PFSK-1 (cell line): ENCODE data around the gene LHPP.

ENCODE experiments used
- FOXP2 ChIP-seq: optimal IDR thresholded peaks from 2 replicates; pipeline ENCODE3; 2011; ENCODE audit warnings: borderline replicate concordance, control low read depth, inconsistent platforms; ENCODE audit not compliant: insufficient read depth; ENCODE audit errors: extremely low read length, extremely low read depth
- POLR2AphosphoS5 ChIP-seq: IDR thresholded peaks from 2 replicates; pipeline ENCODE4 v1.6.1; 2012; ENCODE audit warnings: low read depth, mild to moderate bottlenecking, control low read depth, low read length, moderate library complexity
- REST ChIP-seq, 2 experiments: IDR thresholded peaks; 2 replicates each; pipeline versions ENCODE4 v1.6.1 to v1.8.0; 2011 to 2012; ENCODE audit warnings: low read depth in 2 of 2, low read length in 2 of 2, control low read depth in 1 of 2, inconsistent platforms in 1 of 2, mild to moderate bottlenecking in 1 of 2, moderate library complexity in 1 of 2; ENCODE audit not compliant: insufficient read depth in 1 of 2
- SIN3A ChIP-seq: IDR thresholded peaks from 2 replicates; pipeline ENCODE4 v1.6.1; 2012; ENCODE audit warnings: mild to moderate bottlenecking, low read length, moderate library complexity, borderline replicate concordance; ENCODE audit not compliant: insufficient read depth
- TAF1 ChIP-seq: IDR thresholded peaks from 2 replicates; pipeline ENCODE4 v1.6.1; 2012; ENCODE audit warnings: low read length, control low read depth, borderline replicate concordance; ENCODE audit not compliant: insufficient read depth

Gene LHPP

GRCh38 chr10:124516746-124517397 is 55.2 kb downstream of the LHPP start:
- TF ChIP-seq FOXP2 (no peak), REST (IDR thresholded peaks at IDR 0.05; ENCODE audit: insufficient read depth in 1 of 2, low read depth in 2 of 2, low read length in 2 of 2) (no peak), POLR2AphosphoS5 (no peak), SIN3A (no peak), TAF1 (no peak)

- no peak for TF ChIP-seq POLR2AphosphoS5
- no peak for TF ChIP-seq REST (IDR thresholded peaks at IDR 0.05; ENCODE audit: insufficient read depth in 1 of 2, low read depth in 2 of 2, low read length in 2 of 2)
- TF ChIP-seq TAF1, result no peak
- TF ChIP-seq SIN3A, result no peak
- no peak for TF ChIP-seq FOXP2
Observed at GRCh38 chr10:124517461-124517860, 55.8 kb downstream of the LHPP start.

- TF ChIP-seq TAF1, result no peak
- no peak for TF ChIP-seq SIN3A
- no peak for TF ChIP-seq POLR2AphosphoS5
- TF ChIP-seq FOXP2, result no peak
- TF ChIP-seq REST (IDR thresholded peaks at IDR 0.05; ENCODE audit: insufficient read depth in 1 of 2, low read depth in 2 of 2, low read length in 2 of 2), result no peak
Observed at GRCh38 chr10:124517931-124518330, 56.3 kb downstream of the LHPP start.

GRCh38 chr10:124518366-124518765 is 56.7 kb downstream of the LHPP start:
- no peak for TF ChIP-seq TAF1
- TF ChIP-seq SIN3A, result no peak
- no peak for TF ChIP-seq REST (IDR thresholded peaks at IDR 0.05; ENCODE audit: insufficient read depth in 1 of 2, low read depth in 2 of 2, low read length in 2 of 2)
- TF ChIP-seq POLR2AphosphoS5, result no peak
